Hippocampal formation (tissue), 2 donors: ENCODE measurements around the gene UBE2F.
A peak's percentile ranks its signal among the peaks of the same experiment; 100 is the strongest.
"Not testable (repeated sequence)": the region's sequence is repeated elsewhere in the genome, so short reads cannot be mapped to it uniquely, and the experiment has no call there.

ENCODE experiments used
- DNase-seq, 2 donors: peaks; one replicate each; lab custom pipeline; 2025; lab: John Stamatoyannopoulos, UW

Gene UBE2F

DNA sequence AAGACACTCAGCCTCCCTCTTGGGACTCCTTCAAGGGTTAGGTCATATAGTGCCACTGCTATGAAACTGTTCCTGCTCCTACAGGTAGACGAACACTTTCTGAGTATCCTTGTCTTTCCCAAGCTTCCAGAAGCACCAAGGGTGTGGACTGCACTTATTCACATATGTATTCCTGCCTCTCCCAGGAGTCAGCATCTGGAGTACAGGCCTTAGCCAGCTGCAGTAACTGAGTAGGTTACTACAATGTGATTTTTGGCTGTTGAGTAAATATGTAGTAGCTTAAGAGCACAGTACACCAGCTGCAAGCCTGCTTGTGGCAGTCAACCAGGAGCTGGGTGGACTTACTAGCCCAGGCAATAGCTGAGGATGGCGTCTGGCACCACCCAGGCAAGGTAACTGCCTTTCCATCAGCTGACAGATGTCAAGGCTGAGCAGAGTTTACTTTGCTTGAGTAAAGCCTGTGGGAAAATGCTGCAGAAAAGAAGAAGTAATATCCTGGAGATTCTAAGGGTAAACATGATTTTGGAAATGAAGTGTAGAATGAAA, 80.0 kb downstream of the UBE2F start:
- no peak for DNase-seq

DNA sequence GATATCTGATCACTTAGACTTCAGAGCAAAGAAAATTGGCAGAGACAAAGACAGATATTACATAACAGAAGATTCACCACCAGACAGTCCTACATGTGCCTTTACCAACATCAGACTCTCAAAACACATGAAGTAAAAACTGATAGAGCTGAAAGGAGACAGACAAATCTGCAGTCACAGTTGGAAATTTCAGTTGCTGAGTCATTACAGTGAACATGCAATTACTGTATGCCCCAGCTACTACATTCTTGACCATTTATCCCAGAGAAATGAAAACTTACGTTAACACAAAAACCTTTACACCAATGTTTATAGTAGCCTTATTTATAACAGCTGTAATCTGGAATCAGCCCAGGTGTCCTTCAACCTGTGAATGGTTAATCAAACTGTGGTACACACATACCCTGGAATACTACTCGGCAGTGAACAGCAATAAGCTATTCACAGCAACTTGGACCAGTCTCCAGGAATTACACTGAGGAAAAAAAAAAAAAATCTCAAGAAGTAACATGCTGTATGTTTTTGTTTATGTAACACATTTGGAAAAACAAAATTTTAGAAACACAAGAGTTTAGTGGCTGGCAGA, 86.5 kb downstream of the UBE2F start:
- DNase-seq, result no peak

DNA sequence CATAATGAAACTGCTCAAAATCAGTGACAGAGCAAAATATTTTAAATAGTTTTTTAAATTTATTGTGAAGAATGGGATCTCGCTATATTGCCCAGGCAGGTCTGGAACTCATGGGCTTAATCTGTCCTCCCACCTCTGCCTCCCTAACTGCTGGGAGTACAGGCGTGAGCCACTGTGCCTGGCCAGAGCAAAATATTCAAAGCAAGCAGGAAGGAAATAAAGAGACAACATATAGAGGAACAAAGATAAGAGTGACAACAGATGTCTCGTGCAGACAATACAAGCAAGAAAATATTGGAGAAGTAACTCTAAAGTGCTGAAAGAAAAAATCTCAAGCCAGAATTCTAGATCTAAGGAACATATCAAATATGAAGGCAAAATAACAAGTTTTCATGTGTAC, 89.0 kb downstream of the UBE2F start:
- no peak for DNase-seq

DNA sequence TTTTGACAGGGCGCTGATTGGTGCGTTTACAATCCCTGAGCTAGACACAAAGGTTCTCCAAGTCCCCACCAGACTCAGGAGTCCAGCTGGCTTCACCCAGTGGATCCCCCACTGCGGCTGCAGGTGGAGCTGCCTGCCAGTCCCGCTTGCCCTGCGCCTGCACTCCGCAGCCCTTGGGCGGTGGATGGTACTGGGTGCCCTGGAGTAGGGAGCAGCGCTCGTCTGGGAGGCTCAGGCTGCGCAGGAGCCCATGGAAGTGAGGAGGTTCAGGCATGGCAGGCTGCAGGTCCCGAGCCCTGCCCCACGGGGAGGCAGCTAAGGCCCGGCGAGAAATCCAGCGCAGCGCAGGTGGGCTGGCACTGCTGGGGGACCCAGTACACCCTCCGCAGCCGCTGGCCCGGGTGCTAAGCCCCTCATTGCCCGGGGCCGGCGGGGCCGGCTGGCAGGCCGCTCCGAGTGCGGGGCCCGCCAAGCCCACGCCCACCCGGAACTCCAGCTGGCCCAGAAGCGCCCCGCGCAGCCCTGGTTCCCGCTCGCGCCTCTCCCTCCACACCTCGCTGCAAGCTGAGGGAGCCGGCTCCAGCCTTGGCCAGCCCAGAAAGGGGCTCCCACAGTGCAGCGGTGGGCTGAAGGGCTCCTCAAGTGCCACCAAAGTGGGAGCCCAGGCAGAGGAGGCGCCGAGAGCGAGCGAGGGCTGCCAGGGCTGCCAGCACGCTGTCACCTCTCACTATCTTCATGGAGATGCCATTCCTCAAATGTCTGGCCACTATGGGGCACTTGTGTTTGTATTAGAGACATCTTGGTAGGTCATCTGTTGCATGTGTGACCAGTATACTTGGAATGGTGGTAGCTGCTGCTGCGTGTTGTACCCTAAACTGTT, 91.1 kb downstream of the UBE2F start:
- not testable (repeated sequence) for DNase-seq

DNA sequence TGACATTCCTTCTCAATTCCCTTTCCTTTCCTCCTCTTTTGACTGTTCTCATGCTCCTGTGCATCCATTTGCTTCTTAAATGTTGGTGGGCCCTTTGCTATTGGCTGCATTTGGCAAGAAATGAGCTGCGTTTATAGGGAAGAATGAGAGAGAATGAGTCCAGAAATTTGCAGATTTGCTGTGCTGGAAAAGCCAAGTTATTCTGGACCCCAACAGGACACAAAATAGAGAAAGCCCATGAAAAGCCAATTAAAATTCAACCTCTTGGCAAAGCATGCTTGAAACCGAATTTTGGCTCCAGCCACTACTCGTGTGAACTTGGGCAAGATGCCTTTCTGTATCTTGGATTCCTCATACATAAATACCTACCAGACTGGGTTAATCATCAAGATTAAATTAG, 92.7 kb downstream of the UBE2F start:
- no peak for DNase-seq

DNA sequence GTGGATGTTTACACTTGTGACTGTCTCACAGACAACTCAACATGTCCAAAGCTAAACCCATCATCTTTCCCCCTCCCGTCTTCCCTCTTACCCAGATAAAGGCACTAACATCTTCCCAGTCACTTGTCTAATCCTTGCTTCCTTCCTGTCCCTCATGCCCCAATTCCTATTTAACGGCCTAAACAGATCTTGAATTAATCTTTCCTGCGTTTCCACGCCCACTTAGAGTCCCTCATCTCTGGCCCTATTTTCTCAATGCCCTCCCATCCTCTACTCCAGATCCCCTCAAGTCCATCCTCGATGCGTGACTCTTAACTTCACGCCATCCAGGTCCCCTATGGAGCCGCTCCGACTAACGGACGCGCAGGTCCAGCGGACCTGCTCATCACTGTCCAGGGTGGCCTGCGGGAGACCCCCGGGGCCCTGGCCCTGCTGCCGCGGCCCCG, 93.3 kb downstream of the UBE2F start:
- DNase-seq, result no peak

DNA sequence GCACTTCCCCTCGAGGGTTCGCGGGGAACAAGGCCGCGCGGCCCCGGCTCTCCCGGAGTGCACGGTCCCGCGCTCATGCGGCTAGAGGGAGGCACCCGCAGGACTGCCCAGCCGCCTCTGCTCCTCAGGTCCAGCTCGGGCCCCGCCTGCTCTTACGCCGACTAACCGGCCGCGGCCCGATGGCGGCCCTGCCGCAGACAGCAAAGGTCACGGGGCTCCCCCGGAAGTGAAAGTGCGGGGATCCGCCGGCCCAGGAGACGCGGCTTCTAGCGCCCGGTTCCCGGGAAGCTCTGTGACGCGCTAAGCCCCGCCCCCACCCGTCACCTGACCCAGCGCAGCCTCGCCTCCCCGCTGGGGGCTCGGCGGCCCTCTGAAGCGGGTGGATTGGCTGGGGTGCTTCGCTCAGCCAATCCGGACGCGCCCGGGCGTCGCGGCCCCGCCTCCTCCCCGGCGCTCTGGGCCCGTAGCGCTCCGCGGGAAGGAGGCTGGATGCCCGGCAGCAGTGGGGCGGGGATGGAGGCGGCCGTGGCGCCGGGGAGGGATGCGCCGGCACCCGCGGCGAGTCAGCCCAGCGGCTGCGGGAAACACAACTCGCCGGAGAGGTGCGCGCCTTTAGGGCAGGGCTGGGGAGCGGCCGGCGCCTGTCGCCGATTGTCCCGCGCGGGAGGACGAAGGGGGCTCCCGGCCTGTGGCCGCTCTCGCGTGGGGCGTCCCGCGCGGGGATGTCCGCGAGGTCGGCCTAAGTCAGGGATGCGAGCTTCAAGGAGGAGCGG, 93.9 kb downstream of the UBE2F start, which contains the start of gene SCLY:
Gene SCLY (plus strand): TSS at position 460 of the 773 bp plus-strand sequence. CDS start 54 bp downstream, at position 514.
- peak; percentile 95 to 97 for DNase-seq

DNA sequence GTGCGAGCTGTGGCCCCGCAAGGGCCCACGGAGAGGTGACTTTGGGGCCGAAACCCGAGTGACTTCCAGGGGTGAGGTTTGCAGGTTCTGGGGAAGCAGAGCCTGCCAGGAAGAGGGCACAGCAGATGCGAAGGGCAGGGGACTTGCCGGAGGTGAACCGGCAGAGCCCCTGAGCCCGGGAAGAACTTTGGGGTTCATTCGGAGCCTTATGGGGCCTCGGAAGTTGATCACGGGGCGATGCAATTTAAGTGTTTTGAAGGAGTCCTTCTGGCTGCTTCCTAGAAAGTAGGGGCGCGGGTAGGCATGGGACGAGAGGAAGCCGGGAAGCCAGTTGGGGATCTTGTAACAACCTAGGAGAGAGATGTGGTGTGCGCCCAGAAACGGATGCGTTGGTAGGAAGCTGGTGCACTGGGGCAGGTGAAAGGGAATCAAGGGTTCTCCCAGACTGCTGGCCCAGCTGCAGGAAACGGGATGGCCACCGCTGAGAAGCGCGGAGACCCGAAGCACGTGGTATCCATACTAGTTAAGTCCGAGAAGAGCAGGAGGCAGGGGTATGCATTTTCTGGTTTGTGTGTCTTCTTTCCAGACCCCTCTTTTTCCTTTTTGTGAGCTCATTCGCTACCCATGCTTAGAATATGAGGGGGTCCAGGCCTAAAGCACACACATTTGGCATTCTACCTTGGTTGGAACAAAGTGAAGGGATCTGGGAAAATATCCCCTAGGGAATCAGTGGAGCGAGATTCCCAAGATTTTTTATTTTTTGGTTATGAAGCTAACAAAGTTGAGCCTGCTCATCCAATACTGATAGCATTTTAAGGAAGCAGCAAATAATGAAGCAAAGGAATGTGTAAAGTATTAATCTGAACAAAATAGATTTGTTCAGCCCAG, 94.7 kb downstream of the UBE2F start:
- peak in 1 of 2 donors; percentile 41 for DNase-seq

DNA sequence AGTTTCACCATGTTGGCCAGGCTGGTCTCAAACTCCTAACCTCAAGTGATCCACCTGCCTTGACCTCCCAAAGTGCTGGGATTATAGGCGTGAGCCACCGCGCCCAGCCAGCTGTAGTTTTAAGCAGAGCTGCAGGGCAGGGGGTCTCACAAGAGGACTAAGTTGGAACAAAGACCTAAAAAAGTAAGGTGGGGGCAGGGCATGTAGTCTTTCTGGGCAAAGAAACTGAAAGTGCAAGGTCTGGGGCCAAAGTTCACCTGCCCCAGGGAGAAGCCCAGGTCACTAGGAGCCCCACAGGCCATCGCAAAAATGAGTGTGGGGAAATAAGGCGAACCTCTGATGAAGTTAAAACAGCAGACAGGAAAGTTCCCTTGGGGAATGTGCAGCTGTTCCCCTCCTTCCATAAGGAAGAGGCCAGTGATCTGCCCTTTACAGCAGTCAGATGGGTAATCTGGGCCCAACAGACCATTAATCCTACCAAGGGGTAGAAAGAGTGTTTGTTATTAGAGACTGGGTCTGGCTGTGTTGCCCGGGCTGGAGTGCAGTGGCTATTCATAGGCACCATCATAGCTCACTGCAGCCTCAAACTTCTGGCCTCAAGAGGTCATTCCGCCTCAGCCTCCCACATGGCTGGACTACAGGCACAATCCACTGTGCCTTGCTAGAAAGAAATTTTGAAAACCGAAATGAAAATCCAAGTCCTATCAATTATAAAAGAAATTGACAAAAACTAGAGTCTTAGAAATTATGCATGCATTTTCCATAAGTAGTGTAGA, 96.8 kb downstream of the UBE2F start:
- DNase-seq, result no peak

DNA sequence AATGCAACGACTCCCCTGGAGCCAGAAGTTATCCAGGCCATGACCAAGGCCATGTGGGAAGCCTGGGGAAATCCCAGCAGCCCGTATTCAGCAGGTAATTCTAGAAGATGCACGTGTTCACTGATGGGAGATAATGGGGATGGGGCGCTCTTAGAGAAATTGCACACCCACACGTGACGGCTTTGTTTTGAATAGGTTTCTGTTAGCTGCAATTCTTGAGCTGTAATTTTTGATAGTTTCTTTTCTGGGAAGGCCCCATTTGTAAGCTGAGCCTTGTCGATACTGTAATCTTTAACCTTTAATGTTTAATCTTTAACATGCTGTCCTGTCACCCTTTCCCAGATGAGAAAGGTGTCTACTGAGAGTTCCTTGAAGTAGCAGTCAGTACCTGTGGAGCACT, 97.6 kb downstream of the UBE2F start:
- DNase-seq, result no peak

DNA sequence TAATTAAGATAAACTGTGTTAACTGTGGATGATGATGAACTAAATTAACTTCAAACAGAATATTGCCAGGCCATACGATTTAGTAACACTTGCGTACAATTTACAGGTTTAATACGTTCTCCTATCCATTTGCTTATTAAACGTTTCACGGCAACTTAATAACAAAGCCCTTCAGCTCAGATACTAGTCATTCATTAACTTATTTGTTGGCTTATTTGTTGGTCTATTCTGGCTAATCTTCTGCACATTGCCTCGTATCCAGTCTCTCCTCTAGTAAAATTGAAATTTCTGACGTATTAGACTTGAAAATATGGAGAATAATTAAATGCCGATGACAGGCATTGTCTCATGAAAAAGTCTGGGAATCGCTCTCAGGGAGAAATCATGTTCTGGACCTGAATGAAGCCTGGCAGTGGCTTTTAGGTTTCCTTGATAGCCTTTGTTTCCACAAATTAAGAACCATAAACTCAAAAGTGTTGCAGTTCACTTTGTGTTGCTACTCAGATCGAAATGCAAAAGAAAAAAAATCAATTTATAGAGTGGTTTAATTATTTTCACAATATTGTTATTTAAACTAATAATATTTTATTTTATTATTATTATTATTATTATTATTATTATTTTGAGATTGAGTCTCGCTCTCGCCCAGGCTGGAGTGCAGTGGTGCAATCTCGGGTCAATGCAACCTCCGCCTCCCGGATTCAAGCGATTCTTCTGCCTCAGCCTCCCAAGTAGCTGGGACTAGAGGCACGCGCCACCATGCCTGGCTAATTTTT, 98.4 kb downstream of the UBE2F start:
- no peak for DNase-seq

DNA sequence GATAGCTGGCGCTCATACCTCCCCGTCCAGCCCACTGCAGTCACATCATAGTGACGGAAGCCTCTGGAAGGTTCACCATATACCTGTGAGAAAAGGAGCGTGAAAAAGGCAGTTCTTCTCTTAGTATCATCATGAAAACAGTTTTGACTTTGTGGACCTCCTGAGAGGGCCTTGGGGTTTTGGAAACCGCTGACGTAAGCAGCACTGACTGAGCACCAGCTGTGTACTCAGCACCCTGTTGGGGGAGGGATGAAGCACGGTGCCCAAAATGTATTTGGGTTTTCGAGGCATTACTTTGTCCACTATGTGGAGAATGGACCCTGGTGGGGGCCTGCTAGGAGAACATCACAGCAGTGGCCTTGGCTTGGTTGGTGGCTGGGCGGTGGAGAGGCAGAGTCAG, 99.4 kb downstream of the UBE2F start:
- no peak for DNase-seq

DNA sequence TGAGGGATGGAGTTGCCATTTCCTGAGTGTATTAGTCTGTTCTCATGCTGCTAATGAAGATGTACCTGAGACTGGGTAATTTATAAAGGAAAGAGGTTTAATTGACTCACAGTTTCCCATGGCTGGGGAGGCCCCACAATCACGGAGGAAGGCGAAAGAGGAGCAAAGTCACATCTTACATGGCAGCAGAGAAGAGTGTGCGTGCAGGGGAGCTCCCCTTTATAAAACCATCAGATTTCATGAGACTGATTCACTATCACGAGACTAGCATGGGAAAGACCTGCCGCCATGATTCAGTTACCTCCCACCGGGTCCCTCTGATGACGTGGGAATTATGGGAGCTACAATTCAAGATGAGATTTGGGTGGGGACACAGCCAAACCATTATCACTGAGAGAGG, 99.9 kb downstream of the UBE2F start:
- DNase-seq, result not testable (repeated sequence)

DNA sequence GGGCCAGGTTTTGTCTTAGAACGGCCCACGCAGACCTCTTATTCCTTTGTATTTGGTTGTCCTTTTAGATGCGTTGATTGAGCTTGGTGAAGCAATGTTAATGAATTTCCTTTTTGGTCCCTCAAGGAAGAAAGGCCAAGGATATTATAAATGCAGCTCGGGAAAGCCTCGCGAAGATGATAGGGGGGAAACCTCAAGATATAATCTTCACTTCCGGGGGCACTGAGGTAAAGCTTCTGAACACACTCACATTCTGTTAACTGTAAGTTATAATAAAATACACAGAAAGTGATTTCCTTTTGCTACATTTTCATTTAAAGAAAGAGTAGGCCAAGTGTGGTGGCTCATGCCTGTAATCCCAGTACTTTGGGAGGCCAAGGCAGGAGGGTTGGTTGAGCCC, 101.1 kb downstream of the UBE2F start:
- DNase-seq, result no peak

DNA sequence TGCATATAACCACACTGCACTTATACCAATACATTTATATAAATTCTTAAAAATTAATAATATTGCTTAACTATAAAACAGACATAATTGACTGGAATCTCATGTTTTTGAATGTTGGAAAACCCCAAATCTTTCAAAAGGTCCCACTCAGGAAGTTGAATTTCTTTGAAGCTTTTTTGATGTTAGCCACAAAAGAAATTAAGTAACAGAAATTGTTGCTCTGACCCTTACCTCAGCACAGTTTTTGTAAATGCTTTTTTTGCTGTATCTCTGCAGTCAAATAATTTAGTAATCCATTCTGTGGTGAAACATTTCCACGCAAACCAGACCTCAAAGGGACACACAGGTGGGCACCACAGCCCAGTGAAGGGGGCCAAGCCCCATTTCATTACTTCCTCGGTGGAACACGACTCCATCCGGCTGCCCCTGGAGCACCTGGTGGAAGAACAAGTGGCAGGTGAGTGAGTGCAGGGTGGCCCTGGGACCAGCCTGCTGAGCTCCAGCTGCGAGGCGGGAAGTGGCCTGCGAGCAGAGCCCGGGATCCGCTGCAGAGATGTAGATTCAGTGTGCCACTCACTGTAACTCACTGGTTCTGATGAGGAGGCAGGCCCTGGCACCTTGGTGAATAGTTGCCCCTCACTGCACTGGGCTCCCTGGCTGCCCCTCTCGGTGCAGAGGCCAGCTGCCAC, 102.4 kb downstream of the UBE2F start:
- no peak for DNase-seq

DNA sequence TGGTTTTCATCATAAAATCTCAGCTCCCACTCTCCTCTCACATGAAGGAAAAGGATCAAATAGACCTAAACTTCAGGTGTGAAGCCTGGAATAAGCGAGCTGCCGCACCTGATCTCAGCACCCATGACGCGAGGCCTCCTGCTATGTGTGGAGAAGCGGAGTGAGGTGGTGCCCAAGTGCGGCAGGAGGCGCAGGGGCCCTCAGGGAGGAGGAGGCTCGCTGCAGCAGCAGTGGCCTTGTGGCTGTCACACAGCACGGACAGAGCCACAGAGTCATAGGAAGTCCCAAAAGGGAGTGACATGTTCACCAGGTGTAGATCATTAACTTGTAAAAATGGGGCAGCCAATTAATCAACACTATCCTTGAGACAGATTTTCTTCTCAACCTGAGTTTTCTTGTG, 103.1 kb downstream of the UBE2F start:
- DNase-seq, result no peak

DNA sequence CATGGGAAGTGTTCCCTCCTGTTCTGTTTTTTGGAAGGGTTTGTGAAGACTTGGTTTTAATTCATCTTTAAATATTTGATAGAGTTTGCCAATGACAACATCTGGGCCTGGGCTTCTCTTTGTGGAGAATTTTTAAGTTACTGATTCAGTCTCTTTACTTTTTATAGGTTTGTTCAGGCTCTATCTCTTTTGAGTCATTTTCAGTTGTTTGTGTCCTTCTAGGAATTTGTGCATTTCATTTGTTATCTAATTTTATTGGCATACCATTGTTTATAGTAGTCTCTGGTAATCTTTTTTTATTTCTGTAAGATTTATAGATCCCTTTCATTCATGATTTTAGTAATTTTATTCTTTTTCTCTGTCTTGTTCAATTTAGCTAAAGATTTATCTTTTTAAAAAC, 108.6 kb downstream of the UBE2F start:
- no peak for DNase-seq

DNA sequence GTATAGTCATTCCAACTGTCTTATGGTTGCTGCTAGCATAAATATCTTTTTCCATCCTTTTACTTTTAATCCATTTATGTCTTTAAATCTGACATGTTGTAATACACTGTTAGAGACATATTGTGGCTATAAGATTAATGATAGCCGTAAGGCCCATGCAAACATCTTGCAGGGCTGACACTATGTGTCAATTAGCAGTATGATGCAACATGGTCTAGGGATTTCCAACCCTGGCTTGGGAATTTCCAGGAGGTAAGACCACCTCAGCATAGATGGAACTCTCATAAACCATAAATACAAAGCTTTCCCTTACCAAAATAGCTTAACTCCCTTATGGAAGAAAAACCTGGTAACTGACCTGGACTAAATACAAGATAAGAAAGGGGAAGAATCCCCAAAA, 110.5 kb downstream of the UBE2F start:
- DNase-seq, result no peak

DNA sequence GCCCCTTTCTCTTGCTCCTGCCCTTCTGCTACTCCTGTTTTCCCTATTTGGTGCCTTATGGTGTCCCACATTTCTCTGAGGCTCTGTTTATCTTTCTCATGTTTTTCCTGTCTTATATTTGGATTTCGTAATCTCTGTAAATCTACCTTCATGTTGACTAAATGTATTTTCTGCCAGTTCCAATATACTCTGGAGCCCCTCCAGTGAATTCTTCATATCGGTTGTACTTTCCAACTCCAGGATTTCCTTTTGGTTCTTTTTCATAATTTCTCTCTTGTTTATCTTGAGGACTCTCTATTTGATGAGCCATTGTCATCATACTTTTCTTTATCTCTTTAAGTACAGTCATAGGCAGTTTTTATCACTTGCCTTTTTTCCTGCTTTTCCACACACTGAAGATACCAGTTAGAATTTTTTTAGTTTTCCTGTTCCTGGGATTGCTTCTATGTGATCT, 113.1 kb downstream of the UBE2F start:
- no peak for DNase-seq
